ENCODE data around the gene NT5DC3. TPM values are rescaled to one million over a fixed set of nuclear protein-coding genes. Genes with fewer than 3 reads are reported as not detected.

The NT5DC3 gene
- total RNA-seq, 2 donors from 2014 or later: 2.3 to 2.4 TPM

GRCh38 chr12:103729499-103729898 is 111.5 kb downstream of the NT5DC3 start:
- Histone ChIP-seq H3K27me3 (no peaks in the 10 kb centered on the region), H3K4me3 (no peak overlapping the region), H3K36me3 (no peaks in the 10 kb centered on the region), H3K4me1 (no peaks in the 10 kb centered on the region), H3K9me3 (peaks cover 0 to 12% of the 10 kb centered on the region in 2 donors), H3K27ac (no peak overlapping the region)
- no peak for TF ChIP-seq CTCF (IDR thresholded peaks at IDR 0.05)
- no peak for DNase-seq (ENCODE audit: low spot score)

- no peaks in the 10 kb centered on the region for H3K27me3 ChIP-seq
- no peak overlapping the region for H3K4me3 ChIP-seq
- peaks cover 0 to 12% of the 10 kb centered on the region in 2 donors for H3K9me3 ChIP-seq
- no peaks in the 10 kb centered on the region for H3K4me1 ChIP-seq
- H3K36me3 ChIP-seq: no peaks in the 10 kb centered on the region
- TF ChIP-seq CTCF (IDR thresholded peaks at IDR 0.05): no peak
- H3K27ac ChIP-seq: no peak overlapping the region
- DNase-seq (ENCODE audit: low spot score): no peak
These were observed 112.7 kb downstream of the NT5DC3 start for GRCh38 chr12:103728323-103728722.

GRCh38 chr12:103727638-103728037 is 113.4 kb downstream of the NT5DC3 start:
- Histone ChIP-seq H3K36me3 (no peaks in the 10 kb centered on the region), H3K4me3 (no peak overlapping the region), H3K27ac (no peak overlapping the region)

GRCh38 chr12:103725398-103725797 is 115.6 kb downstream of the NT5DC3 start:
- no peak overlapping the region for H3K4me3 ChIP-seq
- no peak for DNase-seq (ENCODE audit: low spot score)
- no peak overlapping the region for H3K27ac ChIP-seq
- H3K4me1 ChIP-seq: no peaks in the 10 kb centered on the region
- TF ChIP-seq CTCF (IDR thresholded peaks at IDR 0.05): no peak
- H3K27me3 ChIP-seq: no peaks in the 10 kb centered on the region
- H3K9me3 ChIP-seq: no peaks in the 10 kb centered on the region
- H3K36me3 ChIP-seq: no peaks in the 10 kb centered on the region

More at GRCh38 chr12:103727638-103728037, 113.4 kb downstream of the NT5DC3 start:
- peaks cover 0 to 12% of the 10 kb centered on the region in 2 donors for H3K9me3 ChIP-seq
- H3K27me3 ChIP-seq: no peaks in the 10 kb centered on the region
- no peaks in the 10 kb centered on the region for H3K4me1 ChIP-seq
- DNase-seq (ENCODE audit: low spot score): no peak
- no peak for TF ChIP-seq CTCF (IDR thresholded peaks at IDR 0.05)

Other genes starting within 250 kb of the NT5DC3 start
- gene HSP90B1, start 89.2 kb upstream of the NT5DC3 start, total RNA-seq: 100 to 1,000 TPM; 245 to 272 TPM
- 10 to 100 TPM; 10.2 to 13.7 TPM for gene TDG, start 124.6 kb upstream of the NT5DC3 start, total RNA-seq
- gene GLT8D2, start 209.0 kb upstream of the NT5DC3 start, total RNA-seq: 1 to 10 TPM; 5.6 to 9.9 TPM
- 1 to 10 TPM; 6.4 to 8.1 TPM for gene HCFC2, start 223.3 kb upstream of the NT5DC3 start, total RNA-seq

Measured in right atrium auricular region (tissue), 2 donors.